CD4-positive, alpha-beta T cell treated with Interleukin-21 for 1 hour (primary cell): ENCODE data around the gene EPHA3.

Experiments
- DNase-seq: peaks from one replicate; pipeline ENCODE4 v3.0.0-alpha.2; 2020

EPHA3 gene

DNA sequence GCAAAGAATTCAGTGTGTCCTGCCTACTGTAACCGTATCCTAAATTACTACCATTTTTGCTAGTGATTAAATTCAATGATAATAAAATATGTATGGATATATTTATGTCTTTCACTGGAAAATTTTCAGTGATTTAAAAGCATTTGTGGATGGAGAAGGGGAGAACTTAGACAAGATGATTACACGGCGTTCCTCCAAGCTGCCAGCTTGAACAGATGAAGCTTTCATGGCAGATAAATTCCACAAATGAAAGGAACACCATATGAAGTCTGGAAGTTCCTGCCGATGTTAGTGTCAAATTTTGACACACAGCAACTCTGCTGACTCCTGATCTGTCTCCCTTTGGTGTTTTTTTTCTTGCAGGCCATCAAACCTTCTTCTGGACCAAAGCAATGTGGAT, 364.7 kb downstream of the EPHA3 start:
- DNase-seq, result no peak

- no peak for DNase-seq
Measured at GRCh38 chr3:89474333-89475130, 367.1 kb downstream of the EPHA3 start.

DNA sequence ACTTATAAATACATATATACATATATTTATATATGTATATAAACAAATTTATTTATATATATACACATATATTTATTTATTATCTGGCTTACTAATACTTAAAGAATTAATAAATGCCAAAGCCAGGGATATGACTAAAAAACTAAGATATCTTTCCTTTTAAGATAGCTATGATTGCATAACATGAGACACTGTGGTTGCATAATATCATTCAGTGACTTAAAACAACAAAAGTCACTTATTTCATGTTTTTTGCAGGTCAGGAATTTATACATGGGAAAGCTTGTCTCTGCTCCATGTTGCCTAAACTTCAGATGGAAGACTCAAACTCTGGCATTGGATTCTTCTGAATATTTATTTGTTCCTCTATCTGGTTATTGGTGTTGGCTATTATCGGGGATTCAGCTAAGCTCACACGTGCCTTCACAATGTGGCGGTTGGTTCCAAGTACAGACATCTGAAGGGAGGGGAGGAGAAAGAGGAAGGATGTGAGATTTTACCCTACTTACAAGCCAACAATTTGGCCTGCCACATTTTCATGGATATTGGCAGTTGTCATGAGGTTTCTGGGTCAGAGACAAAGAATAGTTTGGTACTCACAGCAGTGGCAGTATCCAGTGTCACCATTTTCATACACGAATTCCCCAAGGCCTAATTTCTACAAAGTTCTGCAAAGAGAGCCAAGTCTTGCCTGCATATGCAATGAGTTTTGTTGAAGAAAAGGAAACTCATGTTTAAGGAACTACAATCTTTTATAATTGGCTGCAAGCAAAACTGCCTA, 381.6 kb downstream of the EPHA3 start:
- no peak for DNase-seq

GRCh38 chr3:89490129-89490528, 382.7 kb downstream of the EPHA3 start:
- DNase-seq, result no peak

- no peak for DNase-seq
Measured at GRCh38 chr3:89494734-89495133, 387.3 kb downstream of the EPHA3 start.

- DNase-seq, result no peak
Measured at GRCh38 chr3:89503891-89504391, 396.5 kb downstream of the EPHA3 start.

- DNase-seq, result no peak
Measured at GRCh38 chr3:89504432-89504831, 397.0 kb downstream of the EPHA3 start.

DNA sequence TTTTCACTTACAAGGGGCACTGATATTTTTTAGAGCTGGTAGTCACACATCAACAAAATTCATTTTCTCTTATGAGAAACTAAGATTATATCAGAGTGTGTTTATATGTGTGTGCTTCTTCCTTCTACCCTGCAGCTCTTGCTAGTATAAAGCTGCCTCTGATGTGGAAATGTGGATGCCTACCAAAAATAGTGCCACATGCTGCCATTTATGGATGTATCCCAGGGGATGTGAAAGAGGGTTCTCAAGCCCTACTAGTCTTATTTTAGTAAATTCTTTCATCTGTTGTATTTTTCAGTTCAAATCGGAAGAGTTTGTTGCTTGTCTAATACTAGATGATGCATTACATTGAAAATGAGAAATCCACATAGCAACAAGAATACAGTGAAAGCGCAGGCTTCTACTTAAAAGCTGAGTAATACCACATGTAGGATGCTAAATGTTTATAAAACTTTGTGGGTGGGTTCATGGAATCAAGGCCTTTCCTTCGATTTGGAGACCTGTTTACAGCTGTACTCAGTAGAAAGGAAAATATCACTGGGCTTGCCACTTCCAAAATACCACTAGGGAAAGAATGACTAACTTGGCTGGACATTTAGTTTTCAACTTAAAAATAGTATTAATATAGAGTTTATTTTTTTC, 399.2 kb downstream of the EPHA3 start:
- no peak for DNase-seq

DNA sequence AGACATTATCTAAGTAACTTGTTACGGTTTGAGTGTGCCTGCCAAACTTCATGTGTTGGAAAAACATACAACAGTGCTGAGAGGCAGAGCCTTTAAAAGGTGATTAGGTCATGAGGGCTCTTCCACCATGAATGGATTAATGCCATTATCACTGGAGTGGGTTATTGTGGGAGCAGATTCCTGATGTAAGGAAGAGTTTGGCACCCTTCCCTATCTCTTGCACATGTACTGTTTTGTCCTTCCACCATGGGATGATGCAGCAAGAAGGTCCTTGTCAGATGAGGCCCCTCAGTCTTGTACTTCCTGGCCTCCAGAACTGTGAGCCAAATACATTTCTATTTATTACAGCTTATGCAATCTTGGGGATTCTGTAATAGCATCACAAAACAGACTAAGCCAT, 413.9 kb downstream of the EPHA3 start:
- no peak for DNase-seq

GRCh38 chr3:89522155-89522554, 414.7 kb downstream of the EPHA3 start:
- DNase-seq, result no peak

DNA sequence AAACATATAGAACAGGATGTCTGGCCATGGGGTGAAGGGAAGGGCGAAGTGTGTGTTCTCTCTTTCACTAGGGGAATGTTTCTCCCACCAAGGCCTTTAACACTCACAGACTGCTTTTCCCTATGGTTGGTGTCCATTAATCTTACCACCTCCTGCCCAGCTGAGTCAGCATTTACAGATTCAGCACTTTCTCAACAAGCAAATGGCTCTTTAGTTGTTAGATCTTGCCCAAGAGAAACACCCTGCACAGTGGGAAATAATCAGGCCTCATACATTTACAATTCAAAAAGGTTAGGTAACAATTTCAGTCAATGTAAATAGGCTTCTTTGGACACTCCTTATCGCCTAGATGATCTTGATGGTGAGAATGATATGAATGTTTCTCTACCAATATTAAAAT, 418.2 kb downstream of the EPHA3 start:
- no peak for DNase-seq

DNA sequence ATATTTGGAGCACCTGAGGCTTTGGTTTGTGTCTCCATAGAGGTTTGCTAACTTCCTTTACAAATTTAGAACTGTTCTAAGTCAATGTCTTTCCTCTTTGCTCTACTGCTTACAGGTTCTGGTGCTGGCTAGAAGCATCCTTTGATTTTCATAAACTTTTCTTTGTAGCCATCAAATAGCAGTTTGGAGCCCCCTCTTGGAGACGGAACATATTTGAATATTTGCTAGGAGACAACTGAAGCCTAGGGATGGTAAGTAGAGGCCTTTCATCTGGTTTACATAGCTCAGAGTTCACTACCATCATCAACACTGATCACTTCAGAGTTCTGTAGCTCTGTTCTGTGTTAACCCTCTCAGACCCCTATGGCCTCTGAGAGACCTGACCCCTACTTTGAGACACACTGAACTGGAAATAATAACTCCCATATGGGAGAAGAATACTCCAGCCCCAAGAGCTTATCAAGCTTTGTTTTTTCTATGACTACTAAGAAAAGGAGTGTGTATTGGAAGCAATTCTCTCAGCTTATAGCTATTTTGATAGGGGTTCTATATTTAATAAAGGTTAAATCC, 420.4 kb downstream of the EPHA3 start:
- no peak for DNase-seq
